Colonic mucosa (tissue), 4 donors: ENCODE data around the gene ATP5PO. TPM values are rescaled to one million over a fixed set of nuclear protein-coding genes. Genes with fewer than 3 reads are reported as not detected.

Source experiments
- DNase-seq: peaks from one replicate; pipeline ENCODE4 v3.0.0-alpha.2; 2020
- H3K27ac ChIP-seq: fragments of 200-600 bp; one replicate; pipeline ENCODE4 v1.8.0; 2021
- H3K27me3 ChIP-seq: fragments of 200-600 bp; one replicate; pipeline ENCODE4 v1.8.0; 2021
- H3K36me3 ChIP-seq: fragments of 200-600 bp; one replicate; pipeline ENCODE4 v1.8.0; 2021
- H3K4me1 ChIP-seq: fragments of 200-600 bp; one replicate; pipeline ENCODE4 v1.8.0; 2021; ENCODE audit warnings: mild to moderate bottlenecking
- H3K4me3 ChIP-seq: fragments of 200-600 bp; one replicate; pipeline ENCODE4 v1.8.0; 2021
- H3K9ac ChIP-seq, 2 donors: one replicate each; pipeline ENCODE4 v1.7.0; 2013; ENCODE audit warnings: control low read depth in 2 of 2, low read depth in 2 of 2, low read length in 2 of 2
- H3K9me3 ChIP-seq: fragments of 200-600 bp; one replicate; pipeline ENCODE4 v1.8.0; 2021
- CTCF ChIP-seq: fragments of 200-600 bp; IDR thresholded peaks from one replicate; pipeline ENCODE4 v1.8.0; 2022; ENCODE audit warnings: antibody characterized with exemption, mild to moderate bottlenecking
- intact Hi-C: fragments of 100-400 bp; cut with DNase I; formaldehyde crosslinking; loops from one replicate; pipeline ENCODE4 v1.14.1; 2022
- total RNA-seq, 2 donors: library from RNA; stranded (reverse); fragmentation: NEBNext Ultra II Directional in 1 of 2; extraction: Animal tissue kit (Norgen Biotek cat#: 25700) in 1 of 2; gene quantifications; one replicate each; pipeline ENCODE4 v1.2.1, GENCODE V29; 2021
- donor health status: healthy.
- donor health status: DM: no; HTN: no; CAD: no.
- donor health status: DM: no; HTN: no; CAD: no.

ATP5PO gene
- total RNA-seq, 2 donors from 2014 or later, result 312 to 335 TPM

DNA sequence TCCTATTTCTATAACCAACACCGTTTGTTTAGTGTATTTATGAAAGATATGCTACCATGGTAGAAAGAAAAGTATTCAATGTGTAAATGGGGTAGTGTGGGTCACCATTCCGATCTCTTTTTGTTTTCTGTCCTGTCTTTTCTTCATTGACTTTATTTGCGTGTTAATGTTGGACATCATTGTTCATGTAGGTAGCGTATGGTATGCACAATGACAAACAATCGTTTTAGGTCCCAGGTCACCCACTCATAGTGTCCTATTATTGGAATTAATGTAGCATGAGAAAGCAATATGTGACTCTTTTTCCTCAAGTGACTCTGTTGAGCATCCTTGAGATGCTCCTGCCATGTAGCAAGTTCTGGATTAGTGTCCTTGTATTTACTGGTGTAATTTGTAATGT, 25.4 kb downstream of the ATP5PO start:
- Histone ChIP-seq H3K27ac (no peak overlapping the region), H3K4me1 (no peaks in the 10 kb centered on the region), H3K9me3 (no peaks in the 10 kb centered on the region), H3K36me3 (no peaks in the 10 kb centered on the region), H3K4me3 (no peak overlapping the region), H3K27me3 (no peaks in the 10 kb centered on the region), H3K9ac (no peak overlapping the region)
- no peak for TF ChIP-seq CTCF
- DNase-seq, result no peak
- intact Hi-C loops, result loop anchor here (10.0 kb wide), 2 partner anchors 55 to 285 kb away; no protein-coding TSS in a partner anchor

GRCh38 chr21:33886321-33886720, 29.3 kb downstream of the ATP5PO start:
- DNase-seq, result no peak
- Histone ChIP-seq H3K36me3 (no peaks in the 10 kb centered on the region), H3K4me1 (no peaks in the 10 kb centered on the region), H3K4me3 (no peak overlapping the region), H3K27me3 (no peaks in the 10 kb centered on the region), H3K27ac (no peak overlapping the region), H3K9me3 (no peaks in the 10 kb centered on the region), H3K9ac (no peak overlapping the region)
- TF ChIP-seq CTCF, result no peak
- intact Hi-C loops, result no loop called here

DNA sequence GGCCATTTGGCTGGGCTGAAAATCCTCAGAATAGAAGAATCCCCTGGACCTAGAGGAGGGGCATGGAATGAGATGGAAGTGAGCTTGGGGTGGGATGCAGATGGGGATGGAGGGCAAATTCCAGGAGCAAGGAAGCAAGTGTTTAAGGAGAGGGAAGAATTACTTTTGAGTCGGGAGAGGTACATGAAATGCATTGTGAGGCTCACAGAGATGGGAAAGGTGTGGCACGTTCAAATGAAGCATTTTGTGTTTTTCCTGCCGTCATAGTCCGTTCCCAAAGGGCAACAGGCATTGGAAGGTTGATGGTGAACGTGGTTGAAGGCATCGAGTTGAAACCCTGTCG, 30.5 kb downstream of the ATP5PO start:
- Histone ChIP-seq H3K9ac (no peak overlapping the region), H3K9me3 (no peaks in the 10 kb centered on the region), H3K36me3 (no peaks in the 10 kb centered on the region), H3K27me3 (no peaks in the 10 kb centered on the region), H3K4me3 (no peak overlapping the region), H3K27ac (no peak overlapping the region), H3K4me1 (no peaks in the 10 kb centered on the region)
- intact Hi-C loops, result no loop called here
- no peak for DNase-seq
- no peak for TF ChIP-seq CTCF

DNA sequence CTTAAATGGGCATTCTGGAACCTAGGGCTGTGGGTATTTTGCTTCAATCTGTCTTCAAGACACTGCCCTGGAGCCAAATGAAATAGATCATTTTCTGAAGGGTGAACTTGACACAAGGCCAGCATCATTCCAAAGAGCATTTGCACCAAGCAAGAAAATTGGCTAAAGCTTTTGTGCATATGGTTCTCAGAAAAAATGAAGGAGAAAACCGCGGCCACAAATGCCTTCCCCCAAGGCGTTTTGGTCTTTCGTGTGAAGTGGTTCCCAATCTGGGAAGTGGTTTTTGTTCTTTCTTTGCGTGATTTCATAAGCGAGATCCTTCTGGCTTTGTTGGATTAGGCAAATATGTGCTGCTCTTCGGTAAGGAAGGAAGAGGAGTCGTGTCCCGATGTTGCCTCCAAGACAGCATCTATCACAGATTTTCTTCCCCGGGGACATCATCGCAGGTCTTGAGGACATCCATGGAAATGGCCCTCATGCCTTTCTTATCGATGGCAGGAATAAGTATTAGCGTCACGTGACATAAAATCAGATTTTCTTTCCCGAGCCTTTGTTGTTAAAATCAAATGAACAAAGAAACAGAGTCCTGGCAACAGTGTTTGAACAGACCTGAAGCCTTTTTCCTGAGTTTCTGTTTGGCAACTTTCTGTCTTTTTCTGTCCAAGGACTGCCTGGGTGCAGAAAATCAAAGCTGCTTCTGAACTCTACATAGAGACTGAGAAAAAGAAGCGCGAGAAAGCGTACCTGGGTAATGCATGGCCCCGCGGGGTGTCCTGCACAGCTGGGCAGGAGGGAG, 31.0 kb downstream of the ATP5PO start:
- TF ChIP-seq CTCF, result no peak
- no peaks in the 10 kb centered on the region for H3K36me3 ChIP-seq
- no peaks in the 10 kb centered on the region for H3K27me3 ChIP-seq
- no peak overlapping the region for H3K4me3 ChIP-seq
- intact Hi-C loops, result no loop called here
- H3K27ac ChIP-seq, result no peak overlapping the region
- H3K9me3 ChIP-seq, result no peaks in the 10 kb centered on the region
- H3K9ac ChIP-seq, result no peak overlapping the region
- H3K4me1 ChIP-seq, result no peaks in the 10 kb centered on the region
- no peak for DNase-seq

DNA sequence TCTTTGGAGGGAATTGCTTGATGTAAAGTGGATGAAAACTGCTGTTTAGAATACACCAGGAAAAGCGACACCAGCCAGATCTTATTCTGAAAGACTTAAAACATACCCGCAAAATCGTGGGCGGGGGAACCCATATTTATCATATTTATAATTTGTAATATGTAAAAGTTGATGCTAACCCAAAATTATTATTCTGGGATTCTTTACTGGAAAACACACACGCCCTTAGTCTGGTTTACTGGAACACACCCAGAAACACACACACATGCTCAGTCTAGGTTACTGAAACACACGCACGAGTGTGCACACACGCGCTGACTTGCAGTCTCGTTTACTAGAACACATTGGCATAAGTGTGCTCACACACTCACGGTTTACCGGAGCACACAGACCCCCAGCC, 32.5 kb downstream of the ATP5PO start:
- Histone ChIP-seq H3K9me3 (no peaks in the 10 kb centered on the region), H3K27ac (no peak overlapping the region), H3K4me1 (no peaks in the 10 kb centered on the region), H3K36me3 (no peaks in the 10 kb centered on the region), H3K9ac (no peak overlapping the region), H3K27me3 (no peaks in the 10 kb centered on the region), H3K4me3 (no peak overlapping the region)
- TF ChIP-seq CTCF, result no peak
- intact Hi-C loops, result no loop called here
- no peak for DNase-seq
